Smooth muscle cell of the coronary artery (primary cell): ENCODE measurements around the gene PPP1R27. TPM values are rescaled to one million over a fixed set of nuclear protein-coding genes. Genes with fewer than 3 reads are reported as not detected.

ENCODE experiments used
- total RNA-seq: library from RNA; depleted of rRNA; stranded (reverse); fragments of >200 nt; gene quantifications from 2 replicates; pipeline ENCODE4 v1.2.3, GENCODE V29; 2014; ENCODE audit warnings: low replicate concordance

The PPP1R27 gene, protein sequence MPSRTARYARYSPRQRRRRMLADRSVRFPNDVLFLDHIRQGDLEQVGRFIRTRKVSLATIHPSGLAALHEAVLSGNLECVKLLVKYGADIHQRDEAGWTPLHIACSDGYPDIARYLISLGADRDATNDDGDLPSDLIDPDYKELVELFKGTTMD
- total RNA-seq: 0.15 TPM in 1 of 2 replicates, not detected in the other

DNA sequence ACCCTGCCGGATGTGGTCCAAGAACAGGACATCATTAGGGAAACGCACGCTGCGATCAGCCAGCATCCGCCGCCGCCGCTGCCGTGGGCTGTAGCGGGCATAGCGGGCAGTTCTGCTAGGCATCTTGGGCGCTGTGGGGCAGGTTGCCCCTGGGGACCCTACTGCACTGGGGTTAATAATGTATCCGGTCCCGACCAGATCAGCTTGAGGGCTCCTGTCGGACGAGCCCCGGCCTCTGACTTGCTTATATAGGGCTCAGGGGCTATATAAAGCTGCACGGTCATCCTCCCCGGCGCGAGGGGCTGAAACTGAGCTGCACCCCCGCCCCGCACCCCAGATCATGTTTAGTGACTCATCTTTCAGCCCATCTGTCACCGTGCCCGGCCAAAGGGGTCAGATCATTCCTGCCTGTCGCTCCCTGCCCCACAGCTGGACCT is at the start of gene PPP1R27:
Gene PPP1R27 (minus strand): TSS at position 220 of the 437 bp plus-strand sequence. CDS start 97 bp downstream, at position 123.

DNA sequence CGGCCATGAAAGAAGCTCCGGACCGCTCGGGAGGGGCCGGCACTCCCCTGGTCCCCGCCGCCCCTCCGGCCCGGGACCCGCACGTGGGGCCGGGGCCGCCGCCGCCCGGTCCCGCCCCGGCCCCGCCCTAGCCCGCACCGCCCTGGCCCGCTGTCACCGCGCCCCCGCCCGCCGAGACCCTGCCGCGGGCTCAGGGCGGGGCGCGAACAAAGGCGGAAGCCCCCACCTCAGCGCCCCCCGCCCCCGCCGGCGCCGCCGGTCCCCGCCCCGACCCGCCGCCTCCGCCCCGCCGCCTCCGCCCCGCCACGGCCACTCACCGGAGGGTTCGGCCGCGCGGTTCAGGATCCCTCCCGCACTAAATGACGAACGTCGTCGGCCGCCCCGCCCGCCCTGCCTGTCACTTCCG is 36.1 kb upstream of the PPP1R27 start, which contains the start of gene ARHGDIA:
Gene ARHGDIA (minus strand): TSS at position 357 of the 406 bp plus-strand sequence. CDS start 1,407 bp downstream, outside the sequence.

DNA sequence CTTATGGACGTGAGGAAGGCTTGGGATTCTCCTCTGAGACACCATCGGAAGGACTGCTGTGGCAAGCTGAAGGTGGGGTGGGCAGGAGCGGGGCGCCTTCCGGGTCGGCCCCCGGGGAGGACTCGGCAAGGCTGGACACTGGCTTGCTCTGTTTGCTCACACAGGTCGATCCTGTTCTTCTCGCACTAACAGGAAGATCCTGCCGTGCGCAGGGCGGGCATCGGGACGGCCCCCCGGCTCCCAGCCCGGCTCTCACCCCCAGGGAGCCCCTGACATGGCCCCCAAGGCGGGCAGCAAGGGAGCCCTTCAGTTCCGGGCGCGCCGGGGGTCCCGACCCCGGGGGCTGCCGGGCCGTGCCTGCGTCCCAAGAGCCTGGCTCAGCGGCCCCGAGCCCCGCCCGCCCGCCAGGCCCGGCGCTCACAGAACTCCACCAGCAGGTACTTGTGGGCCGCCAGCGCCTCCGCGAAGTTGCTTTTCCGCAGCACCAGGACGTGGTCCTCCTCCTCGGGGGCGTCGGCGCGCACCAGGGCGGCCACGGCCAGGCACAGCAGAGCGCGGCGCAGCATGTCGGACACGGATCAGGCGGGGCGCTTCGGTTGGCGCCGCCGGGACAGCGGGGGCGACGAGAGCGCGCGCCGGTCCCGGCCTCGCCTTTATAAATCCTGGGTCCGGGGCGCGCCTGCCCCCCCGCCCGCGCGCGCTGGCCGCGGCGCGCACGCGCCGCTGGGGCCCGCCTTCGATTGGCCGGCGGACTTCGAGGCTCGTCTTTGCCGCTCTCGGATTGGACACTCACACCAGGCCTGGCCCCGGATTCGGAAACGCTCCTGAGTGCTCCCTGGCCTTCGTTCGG is 25.3 kb upstream of the PPP1R27 start, which contains the start of gene P4HB:
Gene P4HB (minus strand): TSS at position 630 of the 850 bp plus-strand sequence. CDS start 64 bp downstream, at position 566.

DNA sequence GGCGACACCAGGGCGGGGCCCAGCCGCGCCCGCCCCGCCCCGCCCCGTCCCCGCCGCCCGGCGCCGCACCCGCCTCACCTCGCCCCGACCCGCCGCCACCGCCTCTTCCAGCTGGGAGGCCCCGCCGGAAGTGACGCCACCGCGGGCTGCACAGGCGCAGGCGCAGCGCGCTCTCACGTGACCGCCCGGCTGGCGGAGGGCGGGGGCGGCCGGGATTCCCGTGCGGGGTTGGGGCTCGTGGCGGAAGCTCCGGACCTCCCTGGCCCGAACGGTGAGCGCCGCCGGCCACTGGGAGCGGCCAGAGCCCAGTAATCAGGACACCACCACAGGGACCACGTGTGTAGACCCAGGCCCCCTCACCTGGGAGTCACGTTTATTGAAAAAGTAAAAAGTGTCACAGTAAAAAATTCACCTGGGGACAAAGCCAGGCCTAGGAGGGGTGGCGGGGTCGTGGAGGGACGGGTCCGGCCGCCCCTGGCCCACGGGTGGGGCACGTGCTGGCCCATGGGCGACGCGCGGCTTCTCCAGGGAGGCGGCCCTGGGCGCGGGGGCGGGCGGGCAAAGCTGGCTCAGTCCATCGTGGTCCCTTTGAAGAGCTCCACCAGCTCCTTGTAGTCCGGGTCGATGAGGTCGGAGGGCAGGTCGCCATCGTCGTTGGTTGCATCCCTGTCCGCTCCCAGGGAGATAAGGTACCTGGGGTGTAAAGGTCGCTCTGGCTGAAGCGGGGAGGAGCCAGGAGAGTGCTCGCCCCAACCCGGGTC is 1.5 kb downstream of the PPP1R27 start, which contains the start of gene MCRIP1:
Gene MCRIP1 (minus strand): TSS at position 132 of the 761 bp plus-strand sequence. CDS start 8,785 bp downstream, outside the sequence.

DNA sequence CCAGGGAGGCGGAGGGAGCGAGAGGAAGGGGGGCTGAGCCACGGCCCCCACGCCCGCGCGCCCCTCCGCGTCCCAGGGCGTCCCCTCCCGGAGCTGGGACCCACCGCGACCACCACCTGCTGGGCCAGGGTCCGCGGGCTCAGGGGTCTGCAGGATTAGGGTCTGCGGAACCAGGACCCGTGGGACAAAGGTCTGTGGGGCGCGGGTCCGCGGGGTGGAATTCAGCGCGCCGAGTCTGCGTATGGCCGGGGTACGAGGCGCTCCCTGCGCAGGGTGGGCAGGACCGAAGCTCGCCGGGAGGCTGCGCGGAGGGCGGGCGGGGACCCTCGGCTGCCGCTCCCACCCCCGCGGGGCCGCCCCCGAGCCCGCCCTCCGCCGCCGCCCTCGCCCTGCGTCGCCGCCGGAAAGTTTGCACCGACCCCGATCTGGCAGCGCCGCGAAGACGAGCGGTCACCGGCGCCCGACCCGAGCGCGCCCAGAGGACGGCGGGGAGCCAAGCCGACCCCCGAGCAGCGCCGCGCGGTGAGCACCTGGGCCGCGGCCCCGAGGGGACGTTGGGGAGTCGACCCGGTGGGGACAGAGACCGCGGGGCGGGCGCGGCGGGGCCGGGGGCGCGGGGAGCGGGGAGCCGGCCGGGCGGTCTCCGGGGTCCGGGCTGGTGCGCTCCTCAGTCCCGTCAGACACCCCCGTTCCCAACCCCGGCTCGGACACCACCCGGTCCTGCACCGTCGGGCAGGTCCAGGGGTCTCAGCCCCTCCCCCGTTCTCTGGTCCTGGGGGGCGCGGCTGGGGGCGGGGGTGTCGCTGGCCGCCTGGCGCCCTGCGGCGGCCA is 30.9 kb downstream of the PPP1R27 start, which contains the start of gene GCGR:
Gene GCGR (plus strand): TSS at position 423 of the 831 bp plus-strand sequence. CDS start 4,869 bp downstream, outside the sequence.

Other genes with a start within 250 kb of the PPP1R27 start
- gene NPLOC4, start 197.9 kb downstream of the PPP1R27 start, total RNA-seq: 79.9 and 84.7 TPM in 2 replicates
- gene TSPAN10, start 197.9 kb downstream of the PPP1R27 start, total RNA-seq: 0.30 and 2.0 TPM in 2 replicates
- gene PDE6G, start 178.5 kb downstream of the PPP1R27 start, total RNA-seq: 0.23 and 0.35 TPM in 2 replicates
- gene OXLD1, start 168.4 kb downstream of the PPP1R27 start, total RNA-seq: 26.7 and 35.1 TPM in 2 replicates
- 3.3 and 7.1 TPM in 2 replicates for gene CCDC137, start 168.3 kb downstream of the PPP1R27 start, total RNA-seq
- gene ARL16, start 151.3 kb downstream of the PPP1R27 start, total RNA-seq: 16.7 and 42.8 TPM in 2 replicates
- 53.1 and 66.2 TPM in 2 replicates for gene HGS, start 151.0 kb downstream of the PPP1R27 start, total RNA-seq
- 2.0 and 12.9 TPM in 2 replicates for gene MRPL12, start 131.7 kb downstream of the PPP1R27 start, total RNA-seq
- 4.7 and 11.3 TPM in 2 replicates for gene SLC25A10, start 122.8 kb downstream of the PPP1R27 start, total RNA-seq
- not detected in 2 replicates for gene GCGR, start 30.9 kb downstream of the PPP1R27 start, total RNA-seq
- 85.4 and 140 TPM in 2 replicates for gene MCRIP1, start 1.8 kb downstream of the PPP1R27 start, total RNA-seq
- gene P4HB, start 25.5 kb upstream of the PPP1R27 start, total RNA-seq: 997 and 1,224 TPM in 2 replicates
- 31.6 and 123 TPM in 2 replicates for gene ARHGDIA, start 36.3 kb upstream of the PPP1R27 start, total RNA-seq
- gene ALYREF, start 56.5 kb upstream of the PPP1R27 start, total RNA-seq: 86.2 and 152 TPM in 2 replicates
- gene ANAPC11, start 56.7 kb upstream of the PPP1R27 start, total RNA-seq: 269 and 333 TPM in 2 replicates
- gene NPB, start 67.2 kb upstream of the PPP1R27 start, total RNA-seq: 0.23 and 0.38 TPM in 2 replicates
- 42.8 and 43.9 TPM in 2 replicates for gene PCYT2, start 76.3 kb upstream of the PPP1R27 start, total RNA-seq
- 12.5 and 13.0 TPM in 2 replicates for gene SIRT7, start 83.1 kb upstream of the PPP1R27 start, total RNA-seq
- gene MAFG, start 92.7 kb upstream of the PPP1R27 start, total RNA-seq: 13.7 and 15.0 TPM in 2 replicates
- gene PYCR1, start 102.2 kb upstream of the PPP1R27 start, total RNA-seq: 71.8 and 225 TPM in 2 replicates
- not detected in 2 replicates for gene MYADML2, start 112.2 kb upstream of the PPP1R27 start, total RNA-seq
- 0.08 TPM in 1 of 2 replicates, not detected in the other for gene NOTUM, start 126.1 kb upstream of the PPP1R27 start, total RNA-seq
- 18.5 and 30.4 TPM in 2 replicates for gene ASPSCR1, start 142.6 kb upstream of the PPP1R27 start, total RNA-seq
- 15.1 and 40.5 TPM in 2 replicates for gene CENPX, start 187.8 kb upstream of the PPP1R27 start, total RNA-seq
- gene LRRC45, start 188.3 kb upstream of the PPP1R27 start, total RNA-seq: 11.9 and 16.7 TPM in 2 replicates
- 6.3 and 18.5 TPM in 2 replicates for gene RAC3, start 196.6 kb upstream of the PPP1R27 start, total RNA-seq
- gene DCXR, start 202.6 kb upstream of the PPP1R27 start, total RNA-seq: 32.1 and 45.0 TPM in 2 replicates
- 25.6 and 33.3 TPM in 2 replicates for gene RFNG, start 216.8 kb upstream of the PPP1R27 start, total RNA-seq
- gene GPS1, start 216.8 kb upstream of the PPP1R27 start, total RNA-seq: 78.2 and 111 TPM in 2 replicates
- 44.9 and 48.1 TPM in 2 replicates for gene DUS1L, start 230.8 kb upstream of the PPP1R27 start, total RNA-seq